ENCODE data around the gene TBX2.

Gene TBX2

GRCh38 chr17:61413661-61414126 lies 14.1 kb downstream of the TBX2 start:
- no peak for DNase-seq (ENCODE audit: low read depth in 1 of 2, low spot score in 1 of 2)

- no peak for DNase-seq (ENCODE audit: low read depth in 1 of 2, low spot score in 1 of 2)
Measured at GRCh38 chr17:61414141-61414935, 14.7 kb downstream of the TBX2 start.

DNA sequence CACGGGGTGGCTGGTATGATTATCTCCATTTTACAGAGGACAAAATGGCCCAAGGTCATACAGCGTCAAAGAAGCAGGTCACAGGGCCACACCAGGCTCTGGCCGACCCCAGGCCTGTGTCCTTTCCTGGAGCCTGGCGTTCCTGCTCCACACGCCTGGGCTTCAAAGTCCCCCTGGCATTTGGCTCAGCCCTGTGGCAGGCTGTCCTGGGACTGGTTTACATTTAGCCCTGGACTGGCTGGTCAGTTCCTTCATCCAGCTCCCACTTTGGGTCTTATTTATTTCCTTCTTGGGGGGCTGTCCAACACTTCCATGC lies 15.3 kb downstream of the TBX2 start:
- DNase-seq (ENCODE audit: low read depth in 1 of 2, low spot score in 1 of 2), result no peak

DNA sequence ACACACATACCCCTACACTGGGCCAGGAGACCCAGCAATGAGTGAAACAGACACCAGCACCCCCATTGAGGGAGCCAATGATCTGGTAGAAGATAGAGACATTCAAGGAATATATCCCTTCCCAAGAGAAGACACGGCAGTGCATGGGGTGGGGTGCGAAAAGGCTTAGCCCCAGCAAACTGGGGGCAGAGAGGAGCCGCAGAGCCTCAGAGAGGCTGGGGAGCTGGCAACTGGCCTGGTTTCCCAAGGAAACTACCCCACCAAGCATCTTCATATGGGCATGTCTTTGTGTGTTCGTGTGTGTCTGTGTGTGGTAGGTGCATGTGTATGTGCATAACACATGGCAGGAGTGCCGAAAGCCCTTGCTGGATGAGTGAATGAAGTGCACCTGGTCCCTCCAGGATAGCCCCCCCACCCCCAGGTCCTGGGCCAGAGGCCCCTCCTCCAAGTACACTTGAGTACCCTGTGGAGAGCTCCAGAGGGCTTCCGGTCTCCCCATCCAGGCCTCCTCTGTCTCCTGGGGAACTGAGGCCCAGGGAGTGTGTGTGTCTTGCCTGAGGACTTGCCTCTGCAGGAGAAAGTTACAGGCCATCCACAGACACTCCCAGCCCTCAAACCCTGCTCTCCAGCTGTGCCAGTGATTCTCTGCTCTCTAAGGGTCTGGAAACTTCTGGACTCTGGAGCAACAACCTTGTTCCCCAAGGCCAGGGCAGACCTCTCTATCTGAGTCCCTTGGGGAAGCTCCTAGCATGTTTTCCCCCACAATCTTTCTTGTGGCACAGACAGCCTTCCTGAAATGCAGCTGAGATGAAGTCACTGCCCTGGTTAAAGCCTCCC lies 15.9 kb downstream of the TBX2 start:
- DNase-seq (ENCODE audit: low read depth in 1 of 2, low spot score in 1 of 2), result no peak

- DNase-seq (ENCODE audit: low read depth in 1 of 2, low spot score in 1 of 2), result no peak
Measured at GRCh38 chr17:61416211-61416539, 16.5 kb downstream of the TBX2 start.

DNA sequence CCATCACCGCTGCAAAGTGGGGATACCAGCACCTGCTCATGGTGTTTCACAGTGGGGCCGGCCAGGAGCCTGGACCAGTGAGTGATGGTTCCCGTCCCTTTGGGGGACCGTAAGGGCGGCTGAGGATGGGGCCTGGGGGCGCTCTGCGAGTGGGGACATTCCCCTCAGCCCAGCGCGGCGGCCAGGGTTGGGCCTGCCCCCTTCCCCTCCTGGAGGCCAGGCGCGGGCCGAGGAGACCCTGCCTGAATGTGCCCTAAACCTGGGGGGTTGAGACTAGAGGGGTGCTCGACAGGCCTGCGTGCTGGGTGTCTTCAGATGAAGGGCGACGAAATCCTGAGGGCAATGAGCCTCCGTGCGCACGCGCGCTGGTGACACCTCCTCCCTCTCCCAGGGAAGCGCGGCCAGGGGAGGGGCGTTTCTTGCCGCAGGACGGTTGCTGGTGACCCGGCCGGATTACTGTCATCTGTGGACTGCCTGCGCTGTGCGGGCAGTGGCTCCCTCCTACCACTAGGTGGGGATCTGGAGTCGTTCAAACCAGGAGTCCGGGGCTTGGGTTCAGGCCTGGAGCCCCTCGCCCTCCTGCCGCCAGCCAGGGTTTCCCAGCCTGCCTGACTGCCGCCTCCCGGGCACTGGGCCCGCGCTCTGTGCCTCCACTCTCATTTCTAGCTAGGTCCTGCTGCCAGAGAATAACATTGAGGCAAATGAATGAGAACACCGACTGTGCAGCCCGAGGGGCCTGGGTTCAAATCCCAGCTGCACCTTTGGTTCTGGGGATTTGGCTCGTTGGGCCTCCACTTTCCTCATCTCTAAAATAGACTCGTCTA lies 17.1 kb downstream of the TBX2 start:
- DNase-seq (ENCODE audit: low read depth in 1 of 2, low spot score in 1 of 2), result peak in 1 of 2 donors; percentile 46

DNA sequence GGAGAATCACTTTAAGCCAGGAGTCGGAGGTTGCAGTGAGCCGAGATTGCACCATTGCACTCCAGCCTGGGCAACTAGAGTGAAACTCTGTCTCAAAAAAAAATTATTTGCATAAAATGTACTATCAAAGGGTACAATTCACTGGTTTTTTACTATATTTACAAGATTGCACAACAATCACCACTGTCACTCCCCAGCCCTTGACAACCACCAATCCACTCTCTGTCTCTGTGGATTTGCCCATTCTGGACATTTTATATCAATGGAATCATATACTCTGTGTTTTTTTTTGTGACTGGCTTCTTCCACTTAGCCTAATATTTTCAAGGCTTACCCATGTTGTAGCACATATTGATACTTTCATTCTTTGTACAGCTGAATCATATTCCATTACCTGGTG lies 18.8 kb downstream of the TBX2 start:
- DNase-seq (ENCODE audit: low read depth in 1 of 2, low spot score in 1 of 2), result no peak

- DNase-seq (ENCODE audit: low read depth in 1 of 2, low spot score in 1 of 2), result no peak
Measured at GRCh38 chr17:61419496-61420046, 19.9 kb downstream of the TBX2 start.

DNA sequence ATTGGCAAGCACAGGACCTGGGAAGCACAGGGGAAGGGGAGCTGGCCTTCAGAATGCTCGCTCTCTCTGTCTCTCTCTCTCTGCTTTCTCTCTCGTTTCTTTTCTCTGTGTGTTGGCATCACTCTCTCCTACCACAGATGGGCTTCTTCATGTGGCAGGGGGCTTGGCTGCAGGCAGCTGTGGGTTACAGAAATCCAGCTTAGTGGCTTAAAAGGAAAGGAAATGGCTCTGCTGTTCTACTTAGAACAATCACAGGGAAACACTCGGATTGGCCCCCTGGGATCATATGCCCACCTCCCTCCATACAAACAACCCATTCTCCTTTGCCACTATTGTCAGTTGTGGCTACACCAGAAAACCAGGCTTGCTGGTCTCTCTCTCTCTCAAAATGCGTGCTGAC lies 20.4 kb downstream of the TBX2 start:
- no peak for DNase-seq (ENCODE audit: low read depth in 1 of 2, low spot score in 1 of 2)

DNA sequence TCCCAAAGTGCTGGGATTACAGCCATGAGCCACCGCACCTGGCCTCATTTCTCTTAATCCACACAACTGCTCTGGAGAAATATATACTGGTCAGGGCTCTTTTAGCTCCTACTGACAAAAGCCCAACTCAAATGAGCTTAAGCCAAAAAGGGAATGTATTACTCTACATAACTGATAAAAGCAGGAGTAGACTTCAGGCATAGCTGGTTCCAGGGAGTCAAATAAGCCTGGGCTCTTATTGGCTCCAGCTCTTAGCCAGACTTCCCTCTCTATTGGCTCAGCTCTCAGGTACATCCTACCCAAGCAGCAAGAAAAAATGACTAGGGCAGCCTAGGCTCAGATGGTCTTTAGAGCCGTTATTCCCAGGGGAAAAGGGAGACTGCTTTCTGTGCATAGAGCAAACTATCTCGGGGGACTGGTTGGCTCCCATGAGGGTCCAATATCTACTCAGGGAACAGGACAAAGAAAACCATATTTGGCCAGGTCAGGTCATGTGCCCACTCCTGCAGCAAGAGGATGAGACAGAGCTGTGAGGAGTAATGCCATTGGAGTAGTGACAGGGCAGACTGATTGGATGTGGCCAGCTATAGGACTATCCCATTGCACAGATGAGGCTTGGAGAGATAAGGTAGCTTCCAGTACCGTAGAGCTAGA lies 21.2 kb downstream of the TBX2 start:
- DNase-seq (ENCODE audit: low read depth in 1 of 2, low spot score in 1 of 2), result no peak

DNA sequence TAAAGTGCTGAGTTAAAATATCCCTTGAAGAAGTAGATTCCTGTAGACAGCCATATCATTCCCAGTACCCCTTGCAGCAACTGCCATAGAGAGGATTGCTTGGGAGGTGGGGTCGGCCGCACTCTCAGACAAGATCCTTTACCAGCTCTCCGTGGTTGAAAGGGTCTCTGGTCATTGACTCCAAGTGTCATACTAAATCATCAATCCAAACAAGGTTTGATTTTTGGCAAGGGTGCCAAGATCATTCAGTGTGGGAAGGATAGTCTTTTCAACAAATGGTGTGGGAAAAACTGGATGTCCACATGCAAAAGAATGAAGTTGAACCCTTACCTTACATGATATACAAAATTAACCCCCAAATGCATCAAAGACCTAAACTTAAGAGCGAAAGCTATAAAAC lies 21.8 kb downstream of the TBX2 start:
- no peak for DNase-seq (ENCODE audit: low read depth in 1 of 2, low spot score in 1 of 2)

DNA sequence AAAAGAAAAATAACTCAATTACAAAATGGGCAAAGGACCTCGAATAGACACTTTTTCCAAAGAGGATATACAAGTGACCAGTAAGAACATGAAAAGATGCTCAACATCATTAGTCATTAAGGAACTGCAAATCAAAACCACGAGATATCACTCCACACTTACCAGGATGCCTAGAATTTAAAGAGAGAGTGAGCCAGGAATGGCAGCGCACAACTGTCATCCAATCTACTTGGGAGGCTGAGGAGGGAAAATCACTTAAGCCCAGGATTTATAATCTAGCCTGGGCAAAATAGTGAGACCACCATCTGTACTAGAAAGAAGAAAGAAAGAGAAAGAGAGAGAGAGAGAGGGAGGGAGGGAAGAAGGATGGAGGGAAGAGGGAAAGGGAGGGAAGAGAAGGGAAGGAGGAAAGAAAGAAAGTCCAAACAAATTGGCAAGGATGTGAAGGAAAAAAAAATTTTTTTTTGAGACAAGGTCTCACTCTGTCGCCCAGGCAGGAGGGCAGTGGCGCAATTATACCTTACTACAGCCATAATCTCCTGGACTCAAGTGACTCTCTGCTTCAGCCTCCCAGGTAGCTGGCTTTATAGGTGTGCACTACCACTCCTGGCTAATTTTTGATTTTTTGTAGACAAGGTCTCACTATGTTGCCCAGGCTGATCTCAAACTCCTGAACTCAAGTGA lies 22.6 kb downstream of the TBX2 start:
- no peak for DNase-seq (ENCODE audit: low read depth in 1 of 2, low spot score in 1 of 2)

DNA sequence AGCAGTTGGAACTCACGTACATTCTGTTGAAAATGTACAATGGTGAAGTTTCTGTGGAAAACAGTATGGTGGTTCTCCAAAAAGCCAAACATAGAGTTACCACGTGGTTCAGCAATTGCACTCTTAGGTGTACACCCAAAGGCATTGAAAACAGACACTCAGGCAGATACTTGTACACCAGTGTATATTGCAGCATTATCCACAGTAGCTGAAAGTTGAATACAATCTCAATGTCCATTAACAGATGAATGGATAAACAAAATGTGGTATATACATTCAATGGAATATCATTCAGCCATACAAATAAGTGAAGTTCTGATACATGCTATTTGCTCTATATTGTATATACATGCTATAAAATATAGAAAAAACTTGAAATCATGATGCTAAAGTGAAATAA lies 23.2 kb downstream of the TBX2 start:
- DNase-seq (ENCODE audit: low read depth in 1 of 2, low spot score in 1 of 2), result no peak

- DNase-seq (ENCODE audit: low read depth in 1 of 2, low spot score in 1 of 2), result no peak
Measured at GRCh38 chr17:61423967-61424649, 24.5 kb downstream of the TBX2 start.

- no peak for DNase-seq (ENCODE audit: low read depth in 1 of 2, low spot score in 1 of 2)
Measured at GRCh38 chr17:61425682-61426481, 26.2 kb downstream of the TBX2 start.

DNA sequence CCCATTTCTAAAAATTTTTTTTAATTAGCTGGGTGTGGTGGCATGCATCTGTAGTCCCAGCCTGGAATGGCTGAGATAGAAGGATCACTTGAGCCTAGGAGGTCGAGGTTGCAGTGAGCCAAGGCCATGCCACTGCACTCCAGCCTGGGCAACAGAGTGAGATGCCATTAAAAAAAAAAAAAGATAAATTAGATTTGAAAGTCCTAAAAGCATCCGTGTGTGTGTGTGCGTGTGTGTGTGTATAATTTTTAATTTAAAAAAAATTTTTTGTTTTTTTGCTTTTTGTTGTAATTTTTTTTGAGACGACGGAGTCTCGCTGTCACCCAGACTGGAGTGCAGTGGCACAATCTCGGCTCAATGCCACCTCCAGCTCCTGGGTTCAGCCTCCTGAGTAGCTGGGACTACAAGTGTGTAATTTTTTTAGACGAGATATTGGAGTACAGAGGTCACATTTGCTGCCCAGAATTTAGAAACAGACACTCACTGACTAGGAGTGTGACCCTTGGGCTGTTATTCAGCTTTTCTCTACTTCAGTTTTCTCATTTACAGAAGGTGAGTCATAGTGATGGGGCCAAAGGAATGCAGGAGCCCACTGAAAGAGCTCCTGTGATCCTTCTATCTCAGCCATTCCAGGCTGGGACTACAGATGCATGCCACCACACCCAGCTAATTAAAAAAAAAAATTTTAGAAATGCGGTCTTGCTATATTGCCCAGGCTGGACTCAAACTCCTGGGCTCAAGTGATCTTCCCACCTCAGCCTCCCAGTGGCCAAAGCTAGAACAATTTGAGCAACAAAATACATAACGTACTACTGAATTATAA lies 27.1 kb downstream of the TBX2 start:
- DNase-seq (ENCODE audit: low read depth in 1 of 2, low spot score in 1 of 2), result no peak

GRCh38 chr17:61427567-61427966 lies 27.9 kb downstream of the TBX2 start:
- DNase-seq (ENCODE audit: low read depth in 1 of 2, low spot score in 1 of 2), result no peak

- no peak for DNase-seq (ENCODE audit: low read depth in 1 of 2, low spot score in 1 of 2)
Measured at GRCh38 chr17:61429274-61429673, 29.6 kb downstream of the TBX2 start.

All from activated CD4-positive, alpha-beta T cell treated with anti-CD3 and anti-CD28 coated beads, Interleukin-2, amount 50 U/mL, for 24 hours (primary cell).